Measurements from ENCODE around the gene PEPD. TPM values are rescaled to one million over a fixed set of nuclear protein-coding genes. Genes with fewer than 3 reads are reported as not detected.

The PEPD gene
- total RNA-seq, 1 experiment from 2014 or later = 83.1 TPM

DNA sequence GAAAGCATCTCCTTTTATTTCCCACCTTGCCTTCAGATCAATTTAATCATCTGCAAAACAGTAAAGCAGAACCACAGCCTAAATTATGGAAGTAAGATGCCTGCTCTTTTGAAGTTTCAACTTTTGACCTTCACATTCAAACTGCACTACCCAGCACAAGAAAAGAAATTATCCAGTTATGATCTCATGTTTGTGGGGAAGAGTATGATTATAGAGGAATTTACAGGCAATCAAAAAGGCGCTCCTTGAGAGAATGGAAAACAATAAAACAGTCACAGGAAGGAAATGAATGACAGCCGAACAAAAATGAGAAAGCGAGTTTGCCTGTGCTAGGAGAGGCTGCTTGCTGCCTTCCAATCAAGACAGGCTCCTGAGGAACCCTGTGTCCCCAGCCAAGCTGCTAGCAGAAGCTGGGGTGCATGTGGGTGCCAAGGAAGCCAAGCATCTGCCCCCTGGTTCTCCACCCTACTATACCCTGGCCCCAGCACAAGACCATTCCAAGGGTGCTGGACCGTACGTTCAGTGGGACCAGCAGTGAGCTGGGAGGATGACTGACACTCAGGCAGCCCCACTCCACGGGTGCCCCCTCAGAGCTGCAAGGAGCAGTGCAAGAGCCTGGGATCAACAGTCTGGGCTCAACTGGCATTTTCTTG lies 47.8 kb downstream of the PEPD start (continued):
- TF ChIP-seq, protein P1, sequence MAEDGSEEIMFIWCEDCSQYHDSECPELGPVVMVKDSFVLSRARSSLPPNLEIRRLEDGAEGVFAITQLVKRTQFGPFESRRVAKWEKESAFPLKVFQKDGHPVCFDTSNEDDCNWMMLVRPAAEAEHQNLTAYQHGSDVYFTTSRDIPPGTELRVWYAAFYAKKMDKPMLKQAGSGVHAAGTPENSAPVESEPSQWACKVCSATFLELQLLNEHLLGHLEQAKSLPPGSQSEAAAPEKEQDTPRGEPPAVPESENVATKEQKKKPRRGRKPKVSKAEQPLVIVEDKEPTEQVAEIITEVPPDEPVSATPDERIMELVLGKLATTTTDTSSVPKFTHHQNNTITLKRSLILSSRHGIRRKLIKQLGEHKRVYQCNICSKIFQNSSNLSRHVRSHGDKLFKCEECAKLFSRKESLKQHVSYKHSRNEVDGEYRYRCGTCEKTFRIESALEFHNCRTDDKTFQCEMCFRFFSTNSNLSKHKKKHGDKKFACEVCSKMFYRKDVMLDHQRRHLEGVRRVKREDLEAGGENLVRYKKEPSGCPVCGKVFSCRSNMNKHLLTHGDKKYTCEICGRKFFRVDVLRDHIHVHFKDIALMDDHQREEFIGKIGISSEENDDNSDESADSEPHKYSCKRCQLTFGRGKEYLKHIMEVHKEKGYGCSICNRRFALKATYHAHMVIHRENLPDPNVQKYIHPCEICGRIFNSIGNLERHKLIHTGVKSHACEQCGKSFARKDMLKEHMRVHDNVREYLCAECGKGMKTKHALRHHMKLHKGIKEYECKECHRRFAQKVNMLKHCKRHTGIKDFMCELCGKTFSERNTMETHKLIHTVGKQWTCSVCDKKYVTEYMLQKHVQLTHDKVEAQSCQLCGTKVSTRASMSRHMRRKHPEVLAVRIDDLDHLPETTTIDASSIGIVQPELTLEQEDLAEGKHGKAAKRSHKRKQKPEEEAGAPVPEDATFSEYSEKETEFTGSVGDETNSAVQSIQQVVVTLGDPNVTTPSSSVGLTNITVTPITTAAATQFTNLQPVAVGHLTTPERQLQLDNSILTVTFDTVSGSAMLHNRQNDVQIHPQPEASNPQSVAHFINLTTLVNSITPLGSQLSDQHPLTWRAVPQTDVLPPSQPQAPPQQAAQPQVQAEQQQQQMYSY (CRISPR knock-in tag; IDR thresholded peaks at IDR 0.05) = no peak
- TF ChIP-seq, protein P2, sequence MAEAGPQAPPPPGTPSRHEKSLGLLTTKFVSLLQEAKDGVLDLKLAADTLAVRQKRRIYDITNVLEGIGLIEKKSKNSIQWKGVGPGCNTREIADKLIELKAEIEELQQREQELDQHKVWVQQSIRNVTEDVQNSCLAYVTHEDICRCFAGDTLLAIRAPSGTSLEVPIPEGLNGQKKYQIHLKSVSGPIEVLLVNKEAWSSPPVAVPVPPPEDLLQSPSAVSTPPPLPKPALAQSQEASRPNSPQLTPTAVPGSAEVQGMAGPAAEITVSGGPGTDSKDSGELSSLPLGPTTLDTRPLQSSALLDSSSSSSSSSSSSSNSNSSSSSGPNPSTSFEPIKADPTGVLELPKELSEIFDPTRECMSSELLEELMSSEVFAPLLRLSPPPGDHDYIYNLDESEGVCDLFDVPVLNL (CRISPR knock-in tag; IDR thresholded peaks at IDR 0.05; ENCODE audit: borderline replicate concordance, low read depth) = no peak
- no peak for TF ChIP-seq SOX15 (CRISPR knock-in tag; IDR thresholded peaks at IDR 0.05)
- no peak for TF ChIP-seq SP1 (CRISPR knock-in tag; conservative IDR thresholded peaks at IDR 0.05)
- TF ChIP-seq SMAD3 (CRISPR knock-in tag; IDR thresholded peaks at IDR 0.05; ENCODE audit: borderline replicate concordance) = no peak
- no peak for TF ChIP-seq ZNF232 (CRISPR knock-in tag; IDR thresholded peaks at IDR 0.05)
- TF ChIP-seq, protein P3, sequence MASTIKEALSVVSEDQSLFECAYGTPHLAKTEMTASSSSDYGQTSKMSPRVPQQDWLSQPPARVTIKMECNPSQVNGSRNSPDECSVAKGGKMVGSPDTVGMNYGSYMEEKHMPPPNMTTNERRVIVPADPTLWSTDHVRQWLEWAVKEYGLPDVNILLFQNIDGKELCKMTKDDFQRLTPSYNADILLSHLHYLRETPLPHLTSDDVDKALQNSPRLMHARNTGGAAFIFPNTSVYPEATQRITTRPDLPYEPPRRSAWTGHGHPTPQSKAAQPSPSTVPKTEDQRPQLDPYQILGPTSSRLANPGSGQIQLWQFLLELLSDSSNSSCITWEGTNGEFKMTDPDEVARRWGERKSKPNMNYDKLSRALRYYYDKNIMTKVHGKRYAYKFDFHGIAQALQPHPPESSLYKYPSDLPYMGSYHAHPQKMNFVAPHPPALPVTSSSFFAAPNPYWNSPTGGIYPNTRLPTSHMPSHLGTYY (CRISPR knock-in tag; IDR thresholded peaks at IDR 0.05) = no peak

DNA sequence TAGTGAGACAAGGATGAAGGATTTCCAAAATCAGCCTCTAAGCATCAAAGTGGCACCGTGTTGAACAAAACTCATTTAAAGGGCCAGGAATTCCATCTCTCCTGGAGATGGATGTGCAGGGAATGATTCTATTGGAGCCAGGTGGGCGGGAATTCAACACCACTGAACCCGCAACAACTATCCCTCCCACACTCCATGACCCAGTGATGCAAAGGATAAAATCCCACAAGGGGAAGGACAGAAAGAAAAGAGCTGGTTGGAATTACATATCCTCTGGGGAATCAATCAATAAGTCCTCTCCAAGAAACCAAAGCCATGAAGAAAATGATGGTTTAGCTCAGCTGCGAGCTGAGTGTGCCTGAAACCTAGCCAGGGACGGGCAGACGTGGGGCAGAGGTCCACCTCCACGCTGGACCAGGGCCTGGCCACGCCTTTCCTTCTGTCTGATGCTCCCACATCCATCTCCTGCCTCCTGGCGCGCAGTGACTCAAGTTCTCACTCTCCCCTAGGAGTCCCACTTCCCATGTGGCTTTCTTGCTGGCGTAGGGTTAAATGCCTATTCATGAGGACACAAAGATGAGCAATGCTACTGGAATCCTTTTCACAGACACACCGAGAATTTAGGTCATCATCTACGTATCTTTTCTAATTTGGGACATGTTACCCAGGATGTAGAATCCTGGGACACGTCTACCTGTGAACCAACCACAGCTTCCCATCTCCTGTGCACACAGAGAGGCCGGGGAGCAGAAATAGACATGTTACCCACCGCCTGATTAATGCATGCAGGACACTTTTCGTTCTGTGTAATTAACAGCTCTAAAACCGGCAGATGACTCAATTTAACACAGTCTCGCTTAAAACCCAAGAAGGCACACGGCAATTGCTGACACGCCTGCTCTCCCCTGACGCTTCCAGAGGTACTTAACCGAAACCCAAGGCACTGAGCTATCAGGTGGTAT lies 48.6 kb downstream of the PEPD start:
- ChIA-PET POLR2A (no interaction called here), CTCF (no interaction called here)
- no peaks in the 10 kb centered on the region for H3K9me3 Mint-ChIP-seq
- H3K27ac Mint-ChIP-seq = 0 out of 2 replicates have a peak overlapping the region, but pooled peaks have one; percentile 19
- ATAC-seq (no peak), DNase-seq (ENCODE audit: low spot score) (peak; percentile 8)
- H3K4me3 Mint-ChIP-seq = no peak overlapping the region
- peaks cover 11% of the 10 kb centered on the region; the same call in 1 of the 2 replicates for H3K36me3 Mint-ChIP-seq
- no peaks in the 10 kb centered on the region for H3K4me1 Mint-ChIP-seq
- H3K27me3 Mint-ChIP-seq (ENCODE audit: low read depth) = no peaks in the 10 kb centered on the region
- TF ChIP-seq EMX1 (CRISPR knock-in tag; IDR thresholded peaks at IDR 0.05) = no peak
- TF ChIP-seq ELF4 (CRISPR knock-in tag; IDR thresholded peaks at IDR 0.05; ENCODE audit: low read depth) = no peak
- no peak for TF ChIP-seq ZNF671 (CRISPR knock-in tag; IDR thresholded peaks at IDR 0.05)
- TF ChIP-seq CBFB (CRISPR knock-in tag; IDR thresholded peaks at IDR 0.05; ENCODE audit: low read depth) = no peak
- no peak for TF ChIP-seq MXD4 (CRISPR knock-in tag; IDR thresholded peaks at IDR 0.05; ENCODE audit: borderline replicate concordance)
- TF ChIP-seq, protein P1 (CRISPR knock-in tag; IDR thresholded peaks at IDR 0.05) = no peak
- TF ChIP-seq FOXJ3 (CRISPR knock-in tag; IDR thresholded peaks at IDR 0.05; ENCODE audit: borderline replicate concordance) = no peak
- TF ChIP-seq ETV6 (CRISPR knock-in tag; IDR thresholded peaks at IDR 0.05) = no peak
- TF ChIP-seq, protein P4, sequence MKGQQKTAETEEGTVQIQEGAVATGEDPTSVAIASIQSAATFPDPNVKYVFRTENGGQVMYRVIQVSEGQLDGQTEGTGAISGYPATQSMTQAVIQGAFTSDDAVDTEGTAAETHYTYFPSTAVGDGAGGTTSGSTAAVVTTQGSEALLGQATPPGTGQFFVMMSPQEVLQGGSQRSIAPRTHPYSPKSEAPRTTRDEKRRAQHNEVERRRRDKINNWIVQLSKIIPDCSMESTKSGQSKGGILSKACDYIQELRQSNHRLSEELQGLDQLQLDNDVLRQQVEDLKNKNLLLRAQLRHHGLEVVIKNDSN (CRISPR knock-in tag; IDR thresholded peaks at IDR 0.05) = no peak
- TF ChIP-seq TCF7 (CRISPR knock-in tag; IDR thresholded peaks at IDR 0.05; ENCODE audit: low read depth) = no peak
- TF ChIP-seq, protein P5, sequence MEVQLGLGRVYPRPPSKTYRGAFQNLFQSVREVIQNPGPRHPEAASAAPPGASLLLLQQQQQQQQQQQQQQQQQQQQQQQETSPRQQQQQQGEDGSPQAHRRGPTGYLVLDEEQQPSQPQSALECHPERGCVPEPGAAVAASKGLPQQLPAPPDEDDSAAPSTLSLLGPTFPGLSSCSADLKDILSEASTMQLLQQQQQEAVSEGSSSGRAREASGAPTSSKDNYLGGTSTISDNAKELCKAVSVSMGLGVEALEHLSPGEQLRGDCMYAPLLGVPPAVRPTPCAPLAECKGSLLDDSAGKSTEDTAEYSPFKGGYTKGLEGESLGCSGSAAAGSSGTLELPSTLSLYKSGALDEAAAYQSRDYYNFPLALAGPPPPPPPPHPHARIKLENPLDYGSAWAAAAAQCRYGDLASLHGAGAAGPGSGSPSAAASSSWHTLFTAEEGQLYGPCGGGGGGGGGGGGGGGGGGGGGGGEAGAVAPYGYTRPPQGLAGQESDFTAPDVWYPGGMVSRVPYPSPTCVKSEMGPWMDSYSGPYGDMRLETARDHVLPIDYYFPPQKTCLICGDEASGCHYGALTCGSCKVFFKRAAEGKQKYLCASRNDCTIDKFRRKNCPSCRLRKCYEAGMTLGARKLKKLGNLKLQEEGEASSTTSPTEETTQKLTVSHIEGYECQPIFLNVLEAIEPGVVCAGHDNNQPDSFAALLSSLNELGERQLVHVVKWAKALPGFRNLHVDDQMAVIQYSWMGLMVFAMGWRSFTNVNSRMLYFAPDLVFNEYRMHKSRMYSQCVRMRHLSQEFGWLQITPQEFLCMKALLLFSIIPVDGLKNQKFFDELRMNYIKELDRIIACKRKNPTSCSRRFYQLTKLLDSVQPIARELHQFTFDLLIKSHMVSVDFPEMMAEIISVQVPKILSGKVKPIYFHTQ (CRISPR knock-in tag; IDR thresholded peaks at IDR 0.05) = no peak
- no peak for TF ChIP-seq SMAD4 (CRISPR knock-in tag; IDR thresholded peaks at IDR 0.05)

Data from WTC11 (cell line).